Measurements from ENCODE around the gene NUBPL. TPM values are rescaled to one million over a fixed set of nuclear protein-coding genes. Genes with fewer than 3 reads are reported as not detected.
A peak's percentile ranks its signal among the peaks of the same experiment; 100 is the strongest.

The NUBPL gene
- total RNA-seq, 1 donor from 2014 or later, result 11.6 TPM

DNA sequence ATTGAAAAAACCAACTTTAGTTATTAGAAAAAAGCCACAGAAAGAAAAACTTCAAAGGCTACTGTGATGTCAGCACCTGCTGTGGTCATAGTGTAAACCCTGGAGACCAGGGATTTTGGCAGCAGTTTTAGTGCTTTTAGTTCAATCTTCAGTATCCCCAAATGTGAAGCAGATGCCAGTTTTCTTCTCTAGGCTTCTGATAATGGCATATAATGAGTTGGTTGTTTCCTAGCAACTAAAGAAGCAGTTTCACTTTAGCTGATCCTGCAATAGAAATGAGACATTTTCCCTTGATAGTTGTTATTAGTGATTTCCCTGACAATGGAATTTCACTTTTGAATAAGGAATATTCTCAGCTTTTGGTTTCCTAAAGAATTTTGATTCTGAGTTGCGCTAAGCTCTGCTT, 131.2 kb downstream of the NUBPL start:
- Mint-ChIP-seq H3K36me3 (ENCODE audit: unreplicated experiment) (no peaks in the 10 kb centered on the region), H3K27me3 (ENCODE audit: unreplicated experiment) (no peaks in the 10 kb centered on the region), H3K4me1 (ENCODE audit: unreplicated experiment) (peaks cover 5% of the 10 kb centered on the region), H3K4me3 (ENCODE audit: unreplicated experiment) (no peak overlapping the region), H3K9me3 (ENCODE audit: unreplicated experiment) (no peaks in the 10 kb centered on the region), H3K27ac (ENCODE audit: unreplicated experiment) (peak overlapping the region; percentile 9)
- TF ChIP-seq, protein P1, sequence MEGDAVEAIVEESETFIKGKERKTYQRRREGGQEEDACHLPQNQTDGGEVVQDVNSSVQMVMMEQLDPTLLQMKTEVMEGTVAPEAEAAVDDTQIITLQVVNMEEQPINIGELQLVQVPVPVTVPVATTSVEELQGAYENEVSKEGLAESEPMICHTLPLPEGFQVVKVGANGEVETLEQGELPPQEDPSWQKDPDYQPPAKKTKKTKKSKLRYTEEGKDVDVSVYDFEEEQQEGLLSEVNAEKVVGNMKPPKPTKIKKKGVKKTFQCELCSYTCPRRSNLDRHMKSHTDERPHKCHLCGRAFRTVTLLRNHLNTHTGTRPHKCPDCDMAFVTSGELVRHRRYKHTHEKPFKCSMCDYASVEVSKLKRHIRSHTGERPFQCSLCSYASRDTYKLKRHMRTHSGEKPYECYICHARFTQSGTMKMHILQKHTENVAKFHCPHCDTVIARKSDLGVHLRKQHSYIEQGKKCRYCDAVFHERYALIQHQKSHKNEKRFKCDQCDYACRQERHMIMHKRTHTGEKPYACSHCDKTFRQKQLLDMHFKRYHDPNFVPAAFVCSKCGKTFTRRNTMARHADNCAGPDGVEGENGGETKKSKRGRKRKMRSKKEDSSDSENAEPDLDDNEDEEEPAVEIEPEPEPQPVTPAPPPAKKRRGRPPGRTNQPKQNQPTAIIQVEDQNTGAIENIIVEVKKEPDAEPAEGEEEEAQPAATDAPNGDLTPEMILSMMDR (IDR thresholded peaks at IDR 0.05), result no peak
- DNase-seq (ENCODE audit: extremely low spot score, unreplicated experiment), result no peak

DNA sequence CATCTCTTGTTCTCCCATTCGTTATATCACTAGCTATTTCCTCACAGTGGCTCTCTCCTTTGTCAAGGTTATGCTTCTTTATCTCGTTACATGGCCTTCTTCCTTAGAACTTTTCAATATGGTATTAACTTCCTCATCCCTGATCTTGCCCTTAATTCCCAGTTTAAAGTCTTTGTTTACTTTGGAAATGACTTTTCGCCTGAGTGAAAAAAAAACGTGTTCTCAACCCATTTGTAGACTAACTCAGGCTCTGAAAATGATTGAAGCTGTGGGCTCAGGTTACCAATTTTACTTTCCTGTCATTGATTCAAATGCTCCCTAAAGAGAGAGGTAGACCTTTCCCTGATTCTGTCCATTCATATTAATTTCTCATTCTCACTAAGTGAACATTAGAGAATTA, 135.2 kb downstream of the NUBPL start:
- no peak for DNase-seq (ENCODE audit: extremely low spot score, unreplicated experiment)
- no peaks in the 10 kb centered on the region for H3K27me3 Mint-ChIP-seq (ENCODE audit: unreplicated experiment)
- no peaks in the 10 kb centered on the region for H3K36me3 Mint-ChIP-seq (ENCODE audit: unreplicated experiment)
- H3K27ac Mint-ChIP-seq (ENCODE audit: unreplicated experiment), result no peak overlapping the region
- no peak overlapping the region for H3K4me3 Mint-ChIP-seq (ENCODE audit: unreplicated experiment)
- no peaks in the 10 kb centered on the region for H3K9me3 Mint-ChIP-seq (ENCODE audit: unreplicated experiment)
- H3K4me1 Mint-ChIP-seq (ENCODE audit: unreplicated experiment), result peaks cover 5% of the 10 kb centered on the region
- TF ChIP-seq, protein P1 (IDR thresholded peaks at IDR 0.05), result no peak

DNA sequence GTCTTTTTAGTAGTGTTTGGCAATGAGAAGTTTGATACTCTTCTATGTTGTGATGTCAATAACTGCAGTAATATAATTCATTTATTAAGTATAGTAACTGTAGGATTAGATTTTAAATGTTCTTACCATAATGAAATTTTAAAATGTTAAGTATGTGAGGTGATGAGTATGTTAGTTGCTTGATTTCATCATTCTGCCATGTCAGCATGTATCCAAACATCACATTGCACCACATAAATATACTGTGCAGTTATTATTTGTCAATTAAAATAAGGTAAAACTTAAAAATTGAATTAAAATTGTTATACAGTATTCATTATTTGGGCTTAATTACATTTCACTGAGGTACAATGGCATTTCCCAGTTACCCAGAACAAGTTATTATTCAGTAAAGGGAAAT, 138.6 kb downstream of the NUBPL start:
- no peak overlapping the region for H3K4me3 Mint-ChIP-seq (ENCODE audit: unreplicated experiment)
- no peak overlapping the region for H3K27ac Mint-ChIP-seq (ENCODE audit: unreplicated experiment)
- peaks cover 16% of the 10 kb centered on the region for H3K36me3 Mint-ChIP-seq (ENCODE audit: unreplicated experiment)
- DNase-seq (ENCODE audit: extremely low spot score, unreplicated experiment), result no peak
- no peaks in the 10 kb centered on the region for H3K4me1 Mint-ChIP-seq (ENCODE audit: unreplicated experiment)
- TF ChIP-seq, protein P1 (IDR thresholded peaks at IDR 0.05), result no peak
- H3K9me3 Mint-ChIP-seq (ENCODE audit: unreplicated experiment), result no peaks in the 10 kb centered on the region
- H3K27me3 Mint-ChIP-seq (ENCODE audit: unreplicated experiment), result no peaks in the 10 kb centered on the region

DNA sequence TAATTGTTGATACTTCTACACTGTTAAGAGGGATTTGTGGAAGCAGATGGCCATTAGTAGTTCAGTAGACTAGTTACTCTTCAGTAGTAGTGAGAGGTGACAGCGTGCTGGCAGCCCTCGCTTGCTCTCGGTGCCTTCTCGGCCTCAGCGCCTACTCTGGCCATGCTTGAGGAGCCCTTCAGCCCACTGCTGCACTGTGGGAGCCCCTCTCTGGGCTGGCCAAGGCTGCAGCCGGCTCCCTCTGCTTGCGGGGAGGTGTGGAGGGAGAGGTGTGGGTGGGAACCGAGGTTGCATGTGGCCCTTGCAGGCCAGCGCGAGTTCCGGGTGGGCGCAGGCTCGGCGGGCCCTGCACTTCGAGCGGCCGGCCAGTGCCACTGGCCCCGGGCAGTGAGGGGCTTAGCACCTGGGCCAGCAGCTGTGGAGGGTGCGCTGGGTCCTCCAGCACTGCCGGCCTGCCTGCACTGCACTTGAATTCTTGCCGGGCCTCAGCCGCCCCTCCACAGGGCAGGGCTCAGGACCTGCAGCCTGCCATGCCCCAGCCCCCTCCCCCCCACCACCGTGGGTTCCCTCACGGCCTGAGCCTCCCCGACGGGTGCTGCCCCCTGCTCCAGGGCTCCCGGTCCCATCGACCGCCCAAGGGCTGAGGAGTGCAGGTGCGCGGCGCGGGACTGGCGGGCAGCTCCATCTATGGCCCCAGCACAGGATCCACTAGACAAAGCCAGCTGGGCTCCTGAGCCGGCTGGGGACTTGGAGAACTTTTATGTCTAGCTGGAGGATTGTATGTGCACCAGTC, 139.3 kb downstream of the NUBPL start:
- no peak overlapping the region for H3K4me3 Mint-ChIP-seq (ENCODE audit: unreplicated experiment)
- no peaks in the 10 kb centered on the region for H3K4me1 Mint-ChIP-seq (ENCODE audit: unreplicated experiment)
- H3K27me3 Mint-ChIP-seq (ENCODE audit: unreplicated experiment), result no peaks in the 10 kb centered on the region
- H3K36me3 Mint-ChIP-seq (ENCODE audit: unreplicated experiment), result peaks cover 20% of the 10 kb centered on the region
- no peaks in the 10 kb centered on the region for H3K9me3 Mint-ChIP-seq (ENCODE audit: unreplicated experiment)
- no peak for DNase-seq (ENCODE audit: extremely low spot score, unreplicated experiment)
- TF ChIP-seq, protein P1 (IDR thresholded peaks at IDR 0.05), result no peak
- no peak overlapping the region for H3K27ac Mint-ChIP-seq (ENCODE audit: unreplicated experiment)

DNA sequence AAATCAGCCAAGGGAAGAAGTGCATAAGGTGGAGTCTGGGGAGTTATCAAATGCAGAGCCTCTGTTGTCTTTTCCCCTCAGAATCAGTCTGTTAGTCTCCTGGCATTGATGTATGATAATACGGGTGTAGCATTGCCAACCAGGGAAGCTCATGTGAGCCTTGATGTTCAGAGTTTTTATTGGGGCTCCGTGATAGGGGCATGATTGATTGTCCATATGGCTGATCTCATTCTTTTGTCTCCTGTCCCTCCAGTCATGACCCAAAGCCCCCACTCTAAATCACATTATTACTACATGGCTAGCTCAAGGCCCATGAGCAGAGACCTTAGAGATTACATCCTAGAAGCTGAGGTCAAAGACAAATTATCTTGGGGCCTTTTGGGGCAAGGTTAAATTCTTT, 140.9 kb downstream of the NUBPL start:
- no peaks in the 10 kb centered on the region for H3K27me3 Mint-ChIP-seq (ENCODE audit: unreplicated experiment)
- H3K4me1 Mint-ChIP-seq (ENCODE audit: unreplicated experiment), result no peaks in the 10 kb centered on the region
- DNase-seq (ENCODE audit: extremely low spot score, unreplicated experiment), result no peak
- H3K4me3 Mint-ChIP-seq (ENCODE audit: unreplicated experiment), result no peak overlapping the region
- no peak overlapping the region for H3K27ac Mint-ChIP-seq (ENCODE audit: unreplicated experiment)
- TF ChIP-seq, protein P1 (IDR thresholded peaks at IDR 0.05), result no peak
- H3K9me3 Mint-ChIP-seq (ENCODE audit: unreplicated experiment), result no peaks in the 10 kb centered on the region
- peaks cover 22% of the 10 kb centered on the region for H3K36me3 Mint-ChIP-seq (ENCODE audit: unreplicated experiment)

Measured in osteocyte (in vitro differentiated cells).